GM12865 (cell line): ENCODE measurements around the gene BCL2L1.

Experiments used
- DNase-seq: peaks from one replicate; pipeline ENCODE4 v3.0.0; 2010; ENCODE audit warnings: low read depth
- H3K4me3 ChIP-seq: 2 replicates; pipeline ENCODE4 v1.5.1; 2011; ENCODE audit warnings: mild to moderate bottlenecking, low read depth, low read length, control low read depth
- TF ChIP-seq, protein P1 (sequence below): IDR thresholded peaks from 2 replicates; pipeline ENCODE4 v1.5.1; 2011; ENCODE audit warnings: low read length, control low read depth, low read depth, inconsistent platforms; ENCODE audit not compliant: insufficient read depth; ENCODE audit errors: missing control alignments

Gene BCL2L1

DNA sequence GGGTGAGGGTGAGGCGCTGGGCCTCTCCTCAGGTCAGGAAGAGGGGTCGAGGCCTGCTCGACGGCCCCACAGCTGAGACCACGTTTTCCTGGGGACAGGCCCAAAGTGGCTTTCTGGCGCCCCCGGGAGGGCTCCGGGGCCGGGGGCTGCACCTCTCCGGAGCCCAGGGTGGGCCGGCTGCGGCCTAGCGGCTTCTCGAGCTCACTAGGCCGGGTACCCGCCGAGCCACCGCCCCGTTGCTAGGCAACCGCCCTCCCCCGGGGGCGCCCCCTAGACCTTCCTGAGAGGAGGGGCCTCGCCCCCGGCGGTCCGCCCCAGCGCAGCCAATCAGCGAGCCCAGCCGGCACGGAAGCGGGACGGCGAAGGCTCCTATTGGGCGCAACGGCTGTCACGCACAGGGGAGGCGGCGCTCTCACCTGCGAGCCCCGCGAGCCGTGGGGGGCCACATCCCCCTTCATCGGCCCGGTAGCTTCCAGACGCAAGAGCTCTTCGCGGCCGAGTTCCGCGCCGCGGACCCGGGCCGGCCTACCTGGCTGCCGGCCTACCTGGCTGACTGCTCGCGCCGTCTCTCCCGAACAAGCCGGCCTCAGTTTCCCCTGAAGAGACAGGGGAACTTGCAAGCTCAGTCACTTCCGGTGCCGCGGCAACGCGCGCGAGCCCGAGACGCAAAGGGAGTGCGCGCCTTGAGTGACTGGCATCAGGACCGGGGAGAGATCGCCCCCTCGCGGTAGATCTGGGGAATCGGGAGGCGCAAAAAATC lies 831 bp upstream of the BCL2L1 start:
- TF ChIP-seq, protein P1, sequence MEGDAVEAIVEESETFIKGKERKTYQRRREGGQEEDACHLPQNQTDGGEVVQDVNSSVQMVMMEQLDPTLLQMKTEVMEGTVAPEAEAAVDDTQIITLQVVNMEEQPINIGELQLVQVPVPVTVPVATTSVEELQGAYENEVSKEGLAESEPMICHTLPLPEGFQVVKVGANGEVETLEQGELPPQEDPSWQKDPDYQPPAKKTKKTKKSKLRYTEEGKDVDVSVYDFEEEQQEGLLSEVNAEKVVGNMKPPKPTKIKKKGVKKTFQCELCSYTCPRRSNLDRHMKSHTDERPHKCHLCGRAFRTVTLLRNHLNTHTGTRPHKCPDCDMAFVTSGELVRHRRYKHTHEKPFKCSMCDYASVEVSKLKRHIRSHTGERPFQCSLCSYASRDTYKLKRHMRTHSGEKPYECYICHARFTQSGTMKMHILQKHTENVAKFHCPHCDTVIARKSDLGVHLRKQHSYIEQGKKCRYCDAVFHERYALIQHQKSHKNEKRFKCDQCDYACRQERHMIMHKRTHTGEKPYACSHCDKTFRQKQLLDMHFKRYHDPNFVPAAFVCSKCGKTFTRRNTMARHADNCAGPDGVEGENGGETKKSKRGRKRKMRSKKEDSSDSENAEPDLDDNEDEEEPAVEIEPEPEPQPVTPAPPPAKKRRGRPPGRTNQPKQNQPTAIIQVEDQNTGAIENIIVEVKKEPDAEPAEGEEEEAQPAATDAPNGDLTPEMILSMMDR, result peak; percentile 88
- peak; percentile 99 for DNase-seq
- H3K4me3 ChIP-seq, result peak overlapping the region; percentile 89

DNA sequence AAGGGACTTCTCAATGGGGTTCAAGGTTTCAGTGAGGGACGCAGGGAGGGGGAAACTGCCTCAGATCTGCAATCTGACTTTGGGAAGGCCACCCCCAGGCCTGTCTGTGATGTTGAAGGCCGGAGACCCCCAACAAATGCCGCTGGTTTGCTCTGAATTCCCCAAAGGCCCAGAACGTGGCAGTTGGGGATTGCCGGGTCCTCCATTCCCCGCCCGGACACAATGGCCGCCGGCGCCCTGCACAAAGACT lies 326 bp upstream of the BCL2L1 start:
- TF ChIP-seq, protein P1, result no peak
- H3K4me3 ChIP-seq, result peak overlapping the region; percentile 89
- no peak for DNase-seq

DNA sequence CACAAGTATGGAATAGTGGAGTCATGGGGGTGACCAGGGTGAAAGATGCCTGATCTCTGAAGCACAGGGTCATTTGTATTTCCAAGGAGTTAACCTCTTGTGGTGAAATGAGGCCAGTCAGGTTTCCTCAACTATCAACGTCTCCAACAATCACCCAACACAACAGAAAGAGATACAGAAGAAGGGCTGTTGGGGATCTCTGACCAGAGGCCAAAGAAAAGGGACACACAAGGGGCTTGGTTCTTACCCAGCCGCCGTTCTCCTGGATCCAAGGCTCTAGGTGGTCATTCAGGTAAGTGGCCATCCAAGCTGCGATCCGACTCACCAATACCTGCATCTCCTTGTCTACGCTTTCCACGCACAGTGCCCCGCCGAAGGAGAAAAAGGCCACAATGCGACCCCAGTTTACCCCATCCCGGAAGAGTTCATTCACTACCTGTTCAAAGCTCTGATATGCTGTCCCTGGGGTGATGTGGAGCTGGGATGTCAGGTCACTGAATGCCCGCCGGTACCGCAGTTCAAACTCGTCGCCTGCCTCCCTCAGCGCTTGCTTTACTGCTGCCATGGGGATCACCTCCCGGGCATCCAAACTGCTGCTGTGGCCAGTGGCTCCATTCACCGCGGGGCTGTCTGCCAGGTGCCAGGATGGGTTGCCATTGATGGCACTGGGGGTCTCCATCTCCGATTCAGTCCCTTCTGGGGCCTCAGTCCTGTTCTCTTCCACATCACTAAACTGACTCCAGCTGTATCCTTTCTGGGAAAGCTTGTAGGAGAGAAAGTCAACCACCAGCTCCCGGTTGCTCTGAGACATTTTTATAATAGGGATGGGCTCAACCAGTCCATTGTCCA lies 1.0 kb downstream of the BCL2L1 start:
- H3K4me3 ChIP-seq, result peak overlapping the region; percentile 89
- no peak for DNase-seq
- TF ChIP-seq, protein P1, result no peak

DNA sequence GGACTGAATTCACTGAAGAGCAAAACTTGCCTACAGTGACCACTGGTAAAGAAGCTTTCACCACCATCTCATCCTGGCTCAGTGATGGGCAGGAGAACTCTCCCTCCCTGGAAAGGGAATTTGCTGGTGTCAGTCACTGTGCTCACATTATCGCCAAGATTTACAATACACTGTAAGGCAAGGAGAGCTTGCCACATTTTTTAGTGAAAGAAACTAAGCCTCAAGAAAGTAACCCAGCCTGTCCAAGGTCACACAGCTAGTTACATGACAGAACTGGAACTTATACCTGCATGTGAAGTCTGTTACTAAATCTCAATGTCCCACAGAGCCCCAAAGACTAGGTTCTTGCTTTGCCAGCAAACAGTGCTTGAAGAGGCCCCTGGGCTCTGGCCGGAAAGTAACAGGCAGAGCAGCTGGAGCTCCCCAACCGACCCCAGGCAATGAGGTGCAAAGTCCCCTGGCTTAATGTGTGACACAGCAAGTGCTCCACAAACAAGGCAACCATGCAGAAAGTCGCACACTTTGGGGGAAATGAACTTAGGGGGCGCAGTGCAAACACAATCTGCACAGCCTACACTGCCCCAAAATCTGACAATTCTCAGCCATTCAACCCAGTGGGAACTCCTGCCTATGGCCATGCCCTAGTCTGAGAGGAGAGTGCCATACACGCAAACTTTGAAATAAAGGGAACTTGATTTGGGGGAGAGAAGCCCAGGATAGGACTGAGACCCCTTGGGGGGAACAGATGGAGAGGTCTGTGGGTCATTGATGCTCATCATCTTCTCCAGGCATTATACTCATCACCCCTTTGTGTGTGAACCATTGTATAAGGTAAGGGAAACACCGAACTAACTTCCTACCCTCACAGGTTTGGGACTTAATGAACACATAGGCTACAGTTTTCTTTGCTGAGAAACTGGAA lies 1.9 kb downstream of the BCL2L1 start:
- peak overlapping the region; percentile 89 for H3K4me3 ChIP-seq
- DNase-seq, result peak; percentile 59
- TF ChIP-seq, protein P1, result peak; percentile 19

DNA sequence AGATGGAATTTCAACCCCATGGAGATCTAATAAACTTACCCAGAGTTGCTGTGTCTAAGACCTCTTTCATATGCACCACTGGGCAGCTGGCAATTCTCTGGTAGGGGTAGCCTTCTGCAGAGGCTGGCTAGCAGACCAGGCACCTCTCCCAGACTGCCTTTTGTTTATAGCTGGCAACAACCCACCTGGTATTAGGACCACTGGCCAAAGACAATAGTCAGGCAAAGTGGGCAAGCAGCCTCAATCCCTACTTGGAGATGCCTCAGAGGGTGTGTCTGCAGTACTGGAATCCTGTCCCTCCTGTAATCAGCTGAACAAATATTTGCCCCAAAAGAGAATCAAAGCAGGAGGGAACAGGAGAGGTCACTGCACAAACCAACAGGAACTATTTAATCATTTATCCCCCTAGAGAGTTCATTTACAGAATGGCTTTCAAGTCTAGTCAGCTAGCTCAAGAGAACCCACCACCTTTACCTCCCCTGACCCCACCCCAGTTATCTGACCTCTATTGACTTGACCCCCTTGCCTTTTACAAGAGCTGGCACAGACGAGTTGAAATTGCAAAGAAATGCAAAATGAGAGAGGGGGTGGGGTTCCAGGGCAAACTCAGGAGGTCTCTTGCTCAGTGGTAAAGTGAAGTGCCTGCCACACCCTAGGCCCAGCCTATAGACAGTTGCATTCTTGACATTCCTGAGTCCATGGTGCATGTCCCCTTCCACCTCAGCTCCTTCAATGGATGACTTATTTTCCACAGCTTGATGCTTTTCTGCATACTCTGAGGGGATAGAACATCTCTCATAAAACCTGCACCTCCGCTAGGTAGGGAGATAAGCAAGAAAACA lies 2.8 kb downstream of the BCL2L1 start:
- no peak for DNase-seq
- peak overlapping the region; percentile 89 for H3K4me3 ChIP-seq
- TF ChIP-seq, protein P1, result no peak
